ENCODE data around the gene HIGD1C. TPM values are rescaled to one million over a fixed set of nuclear protein-coding genes. Genes with fewer than 3 reads are reported as not detected.

Gene HIGD1C
- total and polyA plus RNA-seq, 12 donors = not detected

DNA sequence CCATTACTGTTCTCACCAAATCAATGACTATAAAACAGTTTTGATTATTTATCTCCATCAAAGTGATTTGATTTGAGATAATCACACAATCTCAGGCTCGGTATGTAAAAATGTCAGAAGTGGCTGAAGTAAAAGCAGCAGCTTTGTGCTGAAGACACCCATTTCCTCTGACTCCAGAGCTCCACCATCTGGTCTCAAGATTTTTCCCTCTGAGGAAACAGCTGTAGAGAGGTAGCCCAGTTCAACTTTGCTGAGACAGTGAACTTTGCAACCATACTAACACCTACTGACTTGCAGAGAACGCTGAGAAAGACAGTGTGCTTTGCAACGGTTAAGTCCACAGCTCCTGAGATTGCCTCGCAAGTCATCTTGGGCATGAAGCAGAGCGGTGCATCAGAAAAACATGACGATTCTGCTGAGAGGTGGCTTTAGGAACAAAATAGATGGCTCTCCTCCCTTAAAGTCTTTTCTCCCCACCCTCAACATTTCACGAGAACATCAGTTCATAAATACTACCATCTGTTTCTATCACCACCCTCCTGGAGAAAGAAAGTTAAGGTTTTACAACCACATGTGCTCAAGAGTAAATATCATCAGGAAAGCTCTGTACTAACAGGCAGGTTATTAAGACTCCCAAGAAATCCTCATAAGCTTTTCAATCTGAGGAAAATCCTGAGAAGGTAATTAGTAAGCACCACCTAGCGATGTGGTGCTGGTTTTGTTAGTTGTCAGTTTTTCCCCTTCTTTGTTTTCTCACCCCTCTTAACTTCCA lies 34.8 kb downstream of the HIGD1C start:
- TF ChIP-seq POLR2A (IDR thresholded peaks at IDR 0.05) = no peak
- TF ChIP-seq, protein P1, sequence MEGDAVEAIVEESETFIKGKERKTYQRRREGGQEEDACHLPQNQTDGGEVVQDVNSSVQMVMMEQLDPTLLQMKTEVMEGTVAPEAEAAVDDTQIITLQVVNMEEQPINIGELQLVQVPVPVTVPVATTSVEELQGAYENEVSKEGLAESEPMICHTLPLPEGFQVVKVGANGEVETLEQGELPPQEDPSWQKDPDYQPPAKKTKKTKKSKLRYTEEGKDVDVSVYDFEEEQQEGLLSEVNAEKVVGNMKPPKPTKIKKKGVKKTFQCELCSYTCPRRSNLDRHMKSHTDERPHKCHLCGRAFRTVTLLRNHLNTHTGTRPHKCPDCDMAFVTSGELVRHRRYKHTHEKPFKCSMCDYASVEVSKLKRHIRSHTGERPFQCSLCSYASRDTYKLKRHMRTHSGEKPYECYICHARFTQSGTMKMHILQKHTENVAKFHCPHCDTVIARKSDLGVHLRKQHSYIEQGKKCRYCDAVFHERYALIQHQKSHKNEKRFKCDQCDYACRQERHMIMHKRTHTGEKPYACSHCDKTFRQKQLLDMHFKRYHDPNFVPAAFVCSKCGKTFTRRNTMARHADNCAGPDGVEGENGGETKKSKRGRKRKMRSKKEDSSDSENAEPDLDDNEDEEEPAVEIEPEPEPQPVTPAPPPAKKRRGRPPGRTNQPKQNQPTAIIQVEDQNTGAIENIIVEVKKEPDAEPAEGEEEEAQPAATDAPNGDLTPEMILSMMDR (IDR thresholded peaks at IDR 0.05) = peak; percentile 30 to 62 (median 55)
- no peaks in the 10 kb centered on the region for H3K27me3 ChIP-seq
- no peaks in the 10 kb centered on the region for H3K9me3 ChIP-seq (replicated peaks in 1 of 3)
- peak; percentile 54 to 70 (median 63) for DNase-seq
- 43 to 45% (median 43%) methylated on average over 8 of the region's 8 CpGs for WGBS, 4 donors
- H3K4me3 ChIP-seq = no peak overlapping the region
- peaks cover 19 to 28% of the 10 kb centered on the region in 2 donors for H3K4me1 ChIP-seq (replicated peaks in 1 of 2)
- peak overlapping the region in 4 of 5 donors; percentile 13 to 92 (median 32) for H3K27ac ChIP-seq
- intact Hi-C loops (cut with DNase I) = loop anchor here in 1 of 2 donors (5.0 kb wide), 1 partner anchor 160 kb away; no protein-coding TSS in a partner anchor
- peaks cover 0 to 50% of the 10 kb centered on the region in 2 donors for H3K36me3 ChIP-seq (replicated peaks in 1 of 2)

DNA sequence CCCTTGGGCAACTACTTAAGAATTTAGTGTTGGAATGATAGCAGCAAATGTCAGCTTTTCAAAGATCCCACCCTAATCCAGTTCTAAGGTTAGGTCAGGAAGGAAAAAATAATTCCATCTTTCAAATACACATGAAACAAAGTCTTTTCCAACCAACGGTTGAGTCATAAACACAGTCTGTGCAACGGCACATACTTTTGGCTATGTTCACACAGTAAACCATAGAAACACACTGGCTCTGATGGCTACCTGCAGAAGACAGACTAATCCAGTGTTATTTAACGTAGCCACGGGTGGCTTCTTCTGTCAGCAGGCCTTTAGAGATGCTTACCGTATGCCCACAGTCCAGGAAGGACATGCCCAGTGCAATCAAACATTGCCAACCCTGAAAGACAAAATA lies 35.7 kb downstream of the HIGD1C start:
- H3K36me3 ChIP-seq (replicated peaks in 1 of 2) = peaks cover 0 to 59% of the 10 kb centered on the region in 2 donors
- H3K4me3 ChIP-seq = no peak overlapping the region
- no peaks in the 10 kb centered on the region for H3K9me3 ChIP-seq (replicated peaks in 1 of 3)
- intact Hi-C loops (cut with DNase I) = loop anchor here in 1 of 2 donors (5.0 kb wide), 1 partner anchor 161 kb away; no protein-coding TSS in a partner anchor
- no peak for DNase-seq
- no peak overlapping the region for H3K27ac ChIP-seq
- peaks cover 19 to 28% of the 10 kb centered on the region in 2 donors for H3K4me1 ChIP-seq (replicated peaks in 1 of 2)
- TF ChIP-seq, protein P1 (IDR thresholded peaks at IDR 0.05) = no peak
- no peak for TF ChIP-seq POLR2A (IDR thresholded peaks at IDR 0.05)
- H3K27me3 ChIP-seq = no peaks in the 10 kb centered on the region
- 75 to 81% (median 80%) methylated on average over 5 of the region's 5 CpGs for WGBS, 4 donors

DNA sequence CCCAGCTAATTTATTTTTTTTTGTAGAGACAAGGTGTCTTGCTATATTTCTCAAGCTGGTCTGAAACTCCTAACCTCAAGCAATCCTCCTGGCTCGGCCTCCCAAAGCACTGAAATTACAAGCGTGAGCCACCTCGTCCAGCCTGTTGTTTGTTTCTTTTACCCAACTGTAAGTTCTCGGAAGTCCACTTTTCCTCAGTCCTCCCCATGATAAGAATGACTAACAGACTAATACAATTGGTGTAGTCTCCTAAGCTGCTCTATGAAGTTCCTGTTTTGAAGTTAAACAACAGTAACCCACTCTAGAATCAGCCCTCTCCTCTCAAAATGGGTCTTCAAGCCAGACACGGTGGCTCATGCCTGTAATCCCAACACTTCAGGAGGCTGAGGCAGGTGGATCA lies 36.5 kb downstream of the HIGD1C start:
- Histone ChIP-seq H3K4me1 (replicated peaks in 1 of 2) (peaks cover 19 to 28% of the 10 kb centered on the region in 2 donors), H3K27me3 (no peaks in the 10 kb centered on the region), H3K4me3 (no peak overlapping the region), H3K36me3 (replicated peaks in 1 of 2) (peaks cover 0 to 64% of the 10 kb centered on the region in 2 donors), H3K27ac (no peak overlapping the region), H3K9me3 (replicated peaks in 1 of 3) (no peaks in the 10 kb centered on the region)
- TF ChIP-seq, protein P1 (IDR thresholded peaks at IDR 0.05) = no peak
- no peak for TF ChIP-seq POLR2A (IDR thresholded peaks at IDR 0.05)
- intact Hi-C loops (cut with DNase I) = loop anchor here in 1 of 2 donors (5.0 kb wide), 1 partner anchor 162 kb away; no protein-coding TSS in a partner anchor
- no peak for DNase-seq
- WGBS, 4 donors = 90 to 93% (median 92%) methylated on average over 5 of the region's 5 CpGs

DNA sequence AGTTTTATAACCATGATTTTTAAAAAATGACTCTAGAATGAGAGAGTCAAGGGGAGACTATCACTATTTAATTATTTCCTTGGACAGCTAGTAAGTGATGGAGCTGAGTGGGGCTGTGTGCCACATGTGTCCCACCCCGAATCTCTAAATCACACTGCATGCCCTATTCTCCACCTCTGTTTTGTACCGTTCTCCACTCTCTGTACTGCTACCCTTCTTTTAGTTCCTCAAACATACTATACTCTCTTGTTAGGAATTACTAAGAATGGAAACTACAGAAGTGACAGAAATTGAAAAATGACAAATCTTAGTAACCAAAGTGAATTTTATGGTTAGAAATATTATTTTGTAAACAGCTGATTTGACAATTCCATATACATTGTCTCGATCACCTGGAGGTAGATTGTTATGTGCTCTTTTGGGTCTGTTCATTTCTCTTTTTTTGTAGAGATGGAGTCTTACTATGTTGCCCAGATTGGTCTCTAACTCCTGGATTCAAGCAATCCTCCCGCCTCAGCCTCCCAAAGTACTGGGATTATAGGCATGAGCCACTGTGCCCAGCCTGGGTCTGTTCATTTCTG lies 37.9 kb downstream of the HIGD1C start:
- Histone ChIP-seq H3K36me3 (replicated peaks in 1 of 2) (peaks cover 0 to 77% of the 10 kb centered on the region in 2 donors), H3K27ac (no peak overlapping the region), H3K27me3 (no peaks in the 10 kb centered on the region), H3K4me3 (no peak overlapping the region), H3K4me1 (replicated peaks in 1 of 2) (peaks cover 8 to 17% of the 10 kb centered on the region in 2 donors), H3K9me3 (replicated peaks in 1 of 3) (no peaks in the 10 kb centered on the region)
- WGBS, 4 donors = 86 to 92% (median 88%) methylated on average over 4 of the region's 4 CpGs
- intact Hi-C loops (cut with DNase I) = no loop called here
- TF ChIP-seq, protein P1 (IDR thresholded peaks at IDR 0.05) = no peak
- no peak for TF ChIP-seq POLR2A (IDR thresholded peaks at IDR 0.05)
- DNase-seq = no peak

Data from adrenal gland (tissue), 12 donors.